ENCODE measurements around the gene SLC23A2.
"Not testable (repeated sequence)": the region's sequence is repeated elsewhere in the genome, so short reads cannot be mapped to it uniquely, and the experiment has no call there.

Gene SLC23A2

GRCh38 chr20:4978050-4978918 lies 23.0 kb downstream of the SLC23A2 start (continued):
- TF ChIP-seq PATZ1 (CRISPR knock-in tag; IDR thresholded peaks at IDR 0.05; ENCODE audit: borderline replicate concordance): no peak
- TF ChIP-seq GLIS3 (CRISPR knock-in tag; IDR thresholded peaks at IDR 0.05): no peak
- no peak for TF ChIP-seq ARNTL (CRISPR knock-in tag; IDR thresholded peaks at IDR 0.05; ENCODE audit: borderline replicate concordance, low read depth)
- no peak for TF ChIP-seq ZNF70 (CRISPR knock-in tag; IDR thresholded peaks at IDR 0.05)

- not testable (repeated sequence) for ATAC-seq
Measured at GRCh38 chr20:4976014-4976413, 25.3 kb downstream of the SLC23A2 start.

- TF ChIP-seq BACH2 (CRISPR knock-in tag; IDR thresholded peaks at IDR 0.05; ENCODE audit: borderline replicate concordance) (no peak), PATZ1 (CRISPR knock-in tag; IDR thresholded peaks at IDR 0.05; ENCODE audit: borderline replicate concordance) (no peak), TCF4 (CRISPR knock-in tag; IDR thresholded peaks at IDR 0.05; ENCODE audit: borderline replicate concordance) (no peak), GLIS3 (CRISPR knock-in tag; IDR thresholded peaks at IDR 0.05) (no peak), POU6F1 (CRISPR knock-in tag; IDR thresholded peaks at IDR 0.05; ENCODE audit: borderline replicate concordance, low read depth) (no peak), OSR1 (CRISPR knock-in tag; IDR thresholded peaks at IDR 0.05) (no peak), CSDC2 (CRISPR knock-in tag; IDR thresholded peaks at IDR 0.05) (no peak), TOX (CRISPR knock-in tag; IDR thresholded peaks at IDR 0.05; ENCODE audit: borderline replicate concordance) (no peak), ZFP3 (CRISPR knock-in tag; IDR thresholded peaks at IDR 0.05) (no peak), ZNF70 (CRISPR knock-in tag; IDR thresholded peaks at IDR 0.05) (no peak), ARNTL (CRISPR knock-in tag; IDR thresholded peaks at IDR 0.05; ENCODE audit: borderline replicate concordance, low read depth) (no peak), ESRRG (CRISPR knock-in tag; IDR thresholded peaks at IDR 0.05) (no peak)
- TF ChIP-seq, protein P1, sequence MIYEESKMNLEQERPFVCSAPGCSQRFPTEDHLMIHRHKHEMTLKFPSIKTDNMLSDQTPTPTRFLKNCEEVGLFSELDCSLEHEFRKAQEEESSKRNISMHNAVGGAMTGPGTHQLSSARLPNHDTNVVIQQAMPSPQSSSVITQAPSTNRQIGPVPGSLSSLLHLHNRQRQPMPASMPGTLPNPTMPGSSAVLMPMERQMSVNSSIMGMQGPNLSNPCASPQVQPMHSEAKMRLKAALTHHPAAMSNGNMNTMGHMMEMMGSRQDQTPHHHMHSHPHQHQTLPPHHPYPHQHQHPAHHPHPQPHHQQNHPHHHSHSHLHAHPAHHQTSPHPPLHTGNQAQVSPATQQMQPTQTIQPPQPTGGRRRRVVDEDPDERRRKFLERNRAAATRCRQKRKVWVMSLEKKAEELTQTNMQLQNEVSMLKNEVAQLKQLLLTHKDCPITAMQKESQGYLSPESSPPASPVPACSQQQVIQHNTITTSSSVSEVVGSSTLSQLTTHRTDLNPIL (CRISPR knock-in tag; IDR thresholded peaks at IDR 0.05; ENCODE audit: low read depth): no peak
- no peak for ATAC-seq
Measured at GRCh38 chr20:4973330-4974097, 27.8 kb downstream of the SLC23A2 start.

DNA sequence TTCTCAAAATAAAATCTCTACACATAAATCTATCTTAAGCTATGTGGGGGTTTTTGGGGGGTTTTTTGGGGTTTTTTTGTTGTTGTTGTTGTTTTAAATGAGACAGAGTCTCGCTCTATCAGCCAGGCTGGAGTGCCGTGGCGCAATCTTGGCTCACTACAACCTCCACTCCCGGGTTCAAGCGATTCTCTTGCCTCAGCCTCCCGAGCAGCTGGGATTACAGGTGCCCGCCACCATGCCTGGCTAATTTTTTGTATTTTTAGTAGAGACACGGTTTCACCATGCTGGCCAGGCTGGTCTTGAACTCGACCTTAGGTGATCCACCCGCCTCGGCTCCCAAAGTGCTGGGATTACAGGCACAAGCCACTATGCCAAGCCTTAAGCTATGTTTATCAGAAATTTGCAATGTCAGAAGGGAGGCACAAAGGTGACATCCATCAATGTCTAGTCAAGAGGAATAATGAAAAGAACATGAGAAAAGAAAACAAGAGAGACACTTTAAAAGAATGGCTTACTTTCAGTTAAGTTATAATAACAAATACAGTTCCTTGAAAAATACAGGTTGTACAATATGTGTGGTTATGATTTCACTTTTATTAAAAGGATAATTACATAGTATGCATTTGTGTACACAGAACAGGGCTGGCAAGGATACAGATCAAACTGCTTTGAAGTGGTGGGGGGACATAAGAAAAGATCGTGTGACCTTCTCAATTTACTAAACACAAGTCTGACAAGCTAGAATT lies 28.6 kb downstream of the SLC23A2 start:
- no peak for ATAC-seq
- TF ChIP-seq ZFP30 (CRISPR knock-in tag; IDR thresholded peaks at IDR 0.05) (no peak), CSRNP3 (CRISPR knock-in tag; IDR thresholded peaks at IDR 0.05) (no peak), TCF4 (CRISPR knock-in tag; IDR thresholded peaks at IDR 0.05; ENCODE audit: borderline replicate concordance) (no peak), ARNTL (CRISPR knock-in tag; IDR thresholded peaks at IDR 0.05; ENCODE audit: borderline replicate concordance, low read depth) (no peak), OSR1 (CRISPR knock-in tag; IDR thresholded peaks at IDR 0.05) (no peak), ZNF565 (CRISPR knock-in tag; conservative IDR thresholded peaks at IDR 0.05; ENCODE audit: low read depth) (no peak), CSDC2 (CRISPR knock-in tag; IDR thresholded peaks at IDR 0.05) (no peak), ZC3H10 (CRISPR knock-in tag; IDR thresholded peaks at IDR 0.05) (no peak), ZNF8 (CRISPR knock-in tag; IDR thresholded peaks at IDR 0.05) (no peak), GLIS3 (CRISPR knock-in tag; IDR thresholded peaks at IDR 0.05) (no peak), ISL1 (CRISPR knock-in tag; IDR thresholded peaks at IDR 0.05) (no peak), PPARA (CRISPR knock-in tag; IDR thresholded peaks at IDR 0.05; ENCODE audit: borderline replicate concordance) (no peak), PATZ1 (CRISPR knock-in tag; IDR thresholded peaks at IDR 0.05; ENCODE audit: borderline replicate concordance) (no peak)
- TF ChIP-seq, protein P1 (CRISPR knock-in tag; IDR thresholded peaks at IDR 0.05; ENCODE audit: low read depth): no peak

Measured in SK-N-SH treated with all-trans-retinoic acid at 6 μM for 48 hours (cell line).